Measurements from ENCODE around the gene MUSTN1. TPM values are rescaled to one million over a fixed set of nuclear protein-coding genes. Genes with fewer than 3 reads are reported as not detected.

MUSTN1 gene
- total and polyA plus RNA-seq, 2 of the 13 experiments (the other 11 are each of a cell fraction or from before 2014, with no cell fraction given) = 0.84 to 1.4 TPM

GRCh38 chr3:52794612-52795099 is 40.2 kb downstream of the MUSTN1 start, which contains the start of gene ITIH3 (continued):
- TF ChIP-seq KDM3A (CRISPR knock-in tag; IDR thresholded peaks at IDR 0.05; ENCODE audit: low read depth) (0 out of 2 replicates have a peak, but pooled peaks have one; percentile 46), DRAP1 (CRISPR knock-in tag; IDR thresholded peaks at IDR 0.05) (peak; percentile 99), MBD4 (IDR thresholded peaks at IDR 0.05; ENCODE audit: borderline replicate concordance, low read length) (no peak), ZNF292 (CRISPR knock-in tag; IDR thresholded peaks at IDR 0.05; ENCODE audit: borderline replicate concordance, low read depth) (no peak), HDAC1 (CRISPR knock-in tag; IDR thresholded peaks at IDR 0.05) (peak; percentile 20), ETS1 (CRISPR knock-in tag; IDR thresholded peaks at IDR 0.05) (no peak), ZBTB43 (CRISPR knock-in tag; conservative IDR thresholded peaks at IDR 0.05) (no peak), BORCS8-MEF2B (CRISPR knock-in tag; IDR thresholded peaks at IDR 0.05) (no peak), ZNF879 (CRISPR knock-in tag; IDR thresholded peaks at IDR 0.05) (no peak), ZNF333 (CRISPR knock-in tag; IDR thresholded peaks at IDR 0.05; ENCODE audit: borderline replicate concordance) (no peak), HCFC1 (IDR thresholded peaks at IDR 0.05; ENCODE audit: low read depth, low read length) (no peak), PTBP1 (IDR thresholded peaks at IDR 0.05; ENCODE audit: low read depth, low read length, poor library complexity, severe bottlenecking) (no peak), ARID4A (CRISPR knock-in tag; IDR thresholded peaks at IDR 0.05; ENCODE audit: borderline replicate concordance) (no peak; the same call in 1 of the 2 replicates), SNAI1 (CRISPR knock-in tag; IDR thresholded peaks at IDR 0.05; ENCODE audit: borderline replicate concordance) (no peak), ZNF839 (CRISPR knock-in tag; IDR thresholded peaks at IDR 0.05; ENCODE audit: borderline replicate concordance) (no peak; the same call in 1 of the 2 replicates), ZC3H4 (CRISPR knock-in tag; IDR thresholded peaks at IDR 0.05; ENCODE audit: borderline replicate concordance) (no peak), ZNF562 (CRISPR knock-in tag; IDR thresholded peaks at IDR 0.05; ENCODE audit: borderline replicate concordance) (no peak), ZBTB25 (CRISPR knock-in tag; IDR thresholded peaks at IDR 0.05) (no peak), ATAD3A (CRISPR knock-in tag; IDR thresholded peaks at IDR 0.05) (no peak)
